HG03575 (cell line): ENCODE measurements around the gene ZFC3H1.

Experiments
- ATAC-seq: cut with Tn5 transposase; IDR thresholded peaks from one replicate; pipeline ENCODE4 v1.9.1; 2021; ENCODE audit not compliant: unreplicated experiment, insufficient number of reproducible peaks, low FRiP score; ENCODE audit errors: extremely low read depth

ZFC3H1 gene

DNA sequence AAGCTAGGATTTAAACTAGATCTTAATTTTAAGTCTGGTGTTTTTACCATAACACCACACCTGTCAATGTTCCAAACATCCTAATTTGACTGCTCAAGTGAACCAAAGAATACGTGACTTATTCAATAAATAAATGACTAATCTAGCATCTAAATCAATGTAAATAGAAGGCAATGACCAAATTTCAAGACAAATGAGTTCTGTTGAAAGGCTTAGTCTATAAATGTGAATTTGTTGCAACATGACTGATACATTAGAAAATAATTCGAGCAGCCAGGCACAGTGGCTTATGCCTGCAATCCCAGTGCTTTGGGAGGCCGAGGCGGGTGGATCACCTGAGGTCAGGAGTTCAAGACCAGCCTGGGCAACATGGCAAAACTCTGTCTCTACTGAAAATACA lies 15.1 kb downstream of the ZFC3H1 start:
- ATAC-seq = no peak

GRCh38 chr12:71646512-71646911 lies 17.1 kb downstream of the ZFC3H1 start:
- ATAC-seq = no peak

DNA sequence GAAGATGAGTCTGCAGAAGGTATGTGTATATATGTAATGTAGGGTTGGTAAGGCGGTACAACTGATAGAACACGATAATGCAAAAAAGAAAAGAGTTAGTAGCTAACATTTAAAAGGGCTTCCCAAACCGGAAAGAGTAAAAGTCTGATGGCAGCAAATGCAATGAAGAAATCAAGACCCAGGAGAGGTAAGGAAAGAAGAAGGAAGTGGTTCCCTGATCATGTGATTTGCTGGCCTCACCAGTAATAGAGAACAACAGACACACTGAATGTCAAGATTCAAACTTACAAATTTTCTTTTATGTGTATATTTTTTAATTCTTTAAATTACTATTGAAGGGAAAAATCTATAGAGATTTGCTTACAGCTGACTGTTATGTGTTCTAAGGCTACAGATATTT lies 18.4 kb downstream of the ZFC3H1 start:
- ATAC-seq = no peak

DNA sequence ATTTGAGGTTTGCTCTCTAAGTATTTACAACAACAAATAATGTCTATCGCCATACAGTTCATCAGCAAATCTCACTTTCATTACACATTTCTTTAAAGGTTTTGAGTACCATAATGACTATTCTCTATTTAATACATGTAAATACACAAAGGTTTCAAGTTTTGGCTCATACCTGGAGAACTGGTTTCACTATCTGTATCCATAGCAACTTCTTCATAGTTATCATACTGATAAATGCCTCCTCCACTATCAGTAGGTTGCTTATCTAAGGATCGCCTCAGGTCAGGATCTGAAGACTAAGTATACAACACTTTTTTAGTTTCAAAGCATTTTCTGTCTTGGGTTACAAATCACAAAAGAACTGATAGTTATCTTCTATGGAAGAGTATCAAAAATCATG lies 21.4 kb downstream of the ZFC3H1 start:
- no peak for ATAC-seq

DNA sequence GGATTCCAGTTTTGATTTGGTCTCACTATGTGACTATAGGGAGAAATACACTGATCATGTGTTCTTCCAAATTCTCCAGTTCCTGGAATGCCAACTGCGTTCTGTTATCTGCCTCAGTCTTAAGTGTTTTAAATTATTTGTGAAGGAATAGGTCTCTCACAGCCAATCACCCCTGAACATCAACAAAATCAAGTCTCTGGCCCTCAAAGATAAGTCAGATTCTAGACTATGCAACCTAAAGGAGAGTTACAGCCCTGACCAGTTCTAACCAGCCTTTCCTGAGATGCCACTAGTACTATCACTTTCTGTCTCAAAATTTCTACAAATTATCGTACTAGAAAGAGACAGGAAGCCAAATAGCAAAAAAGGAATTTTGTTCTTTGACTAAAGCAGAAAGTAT lies 22.3 kb downstream of the ZFC3H1 start:
- no peak for ATAC-seq

DNA sequence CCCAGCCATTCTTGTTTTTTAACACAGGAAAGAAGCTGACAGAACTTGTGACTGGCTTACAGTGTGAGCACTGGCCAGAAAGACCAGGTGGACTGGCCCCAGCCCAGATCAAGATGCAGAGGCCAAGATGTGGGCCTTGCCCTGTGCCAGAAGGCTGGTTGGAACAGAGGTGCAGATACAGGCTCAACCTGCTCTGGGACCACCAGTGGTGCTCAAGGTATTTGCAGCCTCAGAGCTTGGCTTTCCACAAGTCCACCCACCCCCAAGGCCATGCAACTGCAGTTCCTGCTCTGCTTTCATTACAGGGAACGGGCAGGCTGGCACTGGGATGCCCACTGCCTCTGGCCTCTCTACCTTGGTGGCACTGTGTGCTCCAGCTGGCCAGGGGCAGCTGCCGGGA lies 23.3 kb downstream of the ZFC3H1 start:
- no peak for ATAC-seq

DNA sequence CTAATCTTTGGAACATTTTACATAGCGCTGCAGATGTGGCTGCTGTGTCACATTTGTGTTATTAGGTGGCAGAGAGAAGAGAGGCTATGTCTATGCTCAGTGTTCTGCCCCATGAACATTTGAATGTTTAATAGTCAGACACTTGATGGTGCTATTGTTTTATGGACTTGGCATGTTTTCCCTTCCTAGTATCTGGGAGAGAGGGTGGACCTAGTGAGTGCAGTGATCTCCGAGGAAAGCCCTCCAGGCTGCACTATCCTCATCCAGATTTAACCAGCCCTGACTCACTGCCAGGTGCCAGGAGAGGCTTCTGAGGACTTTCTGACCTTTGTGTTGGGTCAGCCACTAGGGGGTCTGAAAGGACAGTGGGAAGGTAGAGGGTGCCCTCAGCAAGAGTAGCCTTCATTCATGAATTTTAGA lies 24.3 kb downstream of the ZFC3H1 start:
- no peak for ATAC-seq

DNA sequence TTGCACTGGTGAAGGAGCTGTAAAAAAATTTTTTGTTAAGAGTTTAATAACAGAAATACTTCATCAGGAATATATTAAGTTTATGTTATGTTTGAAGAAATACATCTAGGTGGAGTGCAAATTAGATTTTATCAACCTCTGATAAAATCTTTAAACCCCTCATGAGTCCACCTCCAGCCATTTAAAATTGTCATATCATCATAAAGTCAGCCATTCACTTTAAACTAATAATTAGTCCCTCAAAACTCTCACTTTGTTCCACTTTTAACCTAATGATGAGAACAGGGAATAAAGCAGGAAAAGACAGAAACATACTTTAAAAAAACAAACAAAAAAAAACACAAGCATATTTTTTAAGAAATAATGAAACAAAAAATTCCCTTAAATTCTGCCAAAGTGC lies 25.1 kb downstream of the ZFC3H1 start:
- ATAC-seq = no peak

- no peak for ATAC-seq
These were observed 26.9 kb downstream of the ZFC3H1 start for GRCh38 chr12:71636704-71637115.

- ATAC-seq = no peak
These were observed 36.1 kb downstream of the ZFC3H1 start for GRCh38 chr12:71627438-71628002.

DNA sequence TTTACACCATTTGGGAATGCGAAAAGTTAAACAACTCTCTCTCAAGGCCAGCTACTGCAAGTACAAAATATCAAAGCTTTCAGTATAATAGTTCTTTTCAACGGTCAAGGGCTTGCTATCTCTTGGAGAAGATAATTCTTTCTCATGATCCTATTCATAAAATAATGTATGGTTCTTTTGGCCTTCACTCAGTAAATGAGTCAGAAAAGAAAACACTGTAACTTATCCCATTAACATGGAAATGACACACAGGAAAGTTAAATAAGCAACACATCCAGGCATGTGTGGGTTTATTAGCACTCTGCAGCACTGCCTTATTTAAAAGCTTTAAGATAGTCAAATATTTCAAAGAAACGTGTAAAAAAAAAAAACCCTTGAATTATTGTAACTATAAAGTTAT lies 36.9 kb downstream of the ZFC3H1 start:
- no peak for ATAC-seq

GRCh38 chr12:71626098-71626497 lies 37.5 kb downstream of the ZFC3H1 start:
- ATAC-seq = no peak

GRCh38 chr12:71625476-71625875 lies 38.2 kb downstream of the ZFC3H1 start:
- no peak for ATAC-seq

DNA sequence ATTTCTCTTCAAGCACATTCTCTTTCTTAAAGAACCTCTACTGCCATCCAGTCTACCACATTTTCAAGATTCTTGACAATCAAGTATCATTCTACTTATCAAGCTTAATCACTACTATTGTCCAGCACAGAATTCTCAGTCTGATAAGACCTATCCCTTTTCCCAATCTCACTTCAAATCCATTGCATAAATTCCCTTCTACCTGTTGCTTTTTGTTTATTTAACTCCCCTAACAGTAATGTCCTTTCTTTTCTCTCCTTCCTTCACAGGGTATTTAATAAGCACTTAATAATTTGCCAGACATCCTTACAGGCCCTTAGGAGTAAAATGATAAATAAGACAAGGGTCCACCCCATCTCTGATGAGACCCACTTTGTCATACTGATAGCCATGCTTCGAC lies 41.7 kb downstream of the ZFC3H1 start:
- no peak for ATAC-seq

DNA sequence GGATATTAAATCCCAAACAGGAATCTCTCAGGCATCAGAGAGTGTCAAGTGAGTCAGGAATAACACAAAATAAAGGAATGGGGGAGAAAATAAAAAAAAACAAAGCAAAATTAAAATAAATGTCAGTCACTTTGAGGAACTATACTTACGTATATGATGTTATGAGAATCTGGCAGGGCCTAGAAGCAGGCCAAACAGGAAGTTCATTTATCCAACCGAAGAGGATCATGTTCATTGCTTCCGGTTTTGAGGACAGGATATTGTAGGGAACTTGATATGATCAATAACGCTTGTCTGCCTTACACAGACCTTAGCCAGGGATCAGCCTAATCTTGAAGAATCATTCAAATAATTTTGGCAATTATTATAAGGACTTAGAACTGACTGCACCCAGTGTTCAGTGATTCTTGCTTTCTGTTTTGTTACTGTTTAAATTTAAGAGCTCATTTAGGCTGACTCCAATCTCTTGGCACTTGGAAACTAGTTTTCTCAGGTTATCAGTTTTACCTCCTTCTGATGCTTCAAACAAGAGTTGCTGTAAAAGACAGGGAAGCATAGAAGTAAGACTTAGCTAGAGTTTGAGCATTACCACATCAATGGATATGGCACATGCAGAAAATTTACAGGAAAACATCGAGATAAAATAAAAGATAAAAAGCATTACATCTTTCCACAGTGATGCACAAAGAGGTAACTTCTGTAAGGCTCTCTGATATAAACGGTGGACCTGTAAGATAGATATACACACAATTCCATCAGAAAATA lies 53.4 kb downstream of the ZFC3H1 start:
- ATAC-seq = no peak

GRCh38 chr12:71607494-71608330 lies 55.9 kb downstream of the ZFC3H1 start:
- no peak for ATAC-seq

DNA sequence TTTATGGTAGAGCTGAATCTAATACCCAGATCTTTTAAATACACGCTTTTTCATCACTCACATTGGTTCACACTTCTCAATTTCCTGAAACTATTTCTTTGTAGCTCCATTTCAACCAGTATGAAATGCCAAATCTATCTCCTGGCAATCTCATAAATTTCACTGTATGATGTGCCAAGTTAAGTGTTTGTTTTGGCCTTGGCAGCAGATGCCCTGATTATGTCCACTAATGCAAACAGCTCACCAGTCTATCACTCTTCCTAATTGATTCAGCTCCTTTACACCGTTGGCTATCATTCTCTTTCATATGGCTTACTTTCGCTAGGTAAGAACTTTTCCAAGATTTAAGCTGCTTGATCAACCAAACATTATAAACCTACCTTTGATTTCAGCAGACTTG lies 58.6 kb downstream of the ZFC3H1 start:
- ATAC-seq = no peak

GRCh38 chr12:71602761-71603577 lies 60.7 kb downstream of the ZFC3H1 start:
- no peak for ATAC-seq

DNA sequence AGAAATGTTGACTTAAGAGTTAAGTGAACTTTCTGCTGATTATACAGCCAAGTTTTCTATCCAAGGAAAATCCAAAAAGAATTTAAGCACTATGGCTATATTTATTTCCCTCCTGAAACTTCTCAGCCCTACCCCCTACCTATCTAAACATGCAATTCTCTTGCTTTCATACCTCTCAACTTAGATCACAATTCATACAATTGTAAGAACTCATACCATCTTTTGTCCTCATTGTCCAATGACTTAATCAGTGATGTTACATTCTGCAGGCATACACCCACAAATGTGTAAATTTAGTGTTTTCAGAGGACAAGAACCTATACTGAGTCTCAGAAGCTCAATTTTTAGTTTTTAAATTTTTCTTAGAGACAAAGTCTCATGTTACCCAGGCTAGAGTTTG lies 62.1 kb downstream of the ZFC3H1 start:
- ATAC-seq = no peak
